Neutrophil (primary cell): ENCODE measurements around the gene PCCB.

Experiments
- H3K27ac ChIP-seq: fragments of 200-600 bp; sonication (generic); 2 replicates; pipeline ENCODE4 v1.5.1; 2016; ENCODE audit warnings: mild to moderate bottlenecking, moderate library complexity
- H3K27me3 ChIP-seq: fragments of 200-600 bp; sonication (generic); 2 replicates; pipeline ENCODE4 v1.6.0; 2016; ENCODE audit warnings: mild to moderate bottlenecking
- H3K36me3 ChIP-seq: fragments of 200-600 bp; sonication (generic); 2 replicates; pipeline ENCODE4 v1.5.1; 2017
- H3K4me1 ChIP-seq, 2 experiments: fragments of 200-600 bp in 1 of 2; sonication (generic) in 1 of 2; 1 replicate in 1 of 2; 2 replicates in 1 of 2; pipeline versions ENCODE4 v1.5.1 to v1.6.1; 2013 to 2016; ENCODE audit warnings: low read depth in 1 of 2, low read length in 1 of 2, mild to moderate bottlenecking in 1 of 2, moderate library complexity in 1 of 2; ENCODE audit not compliant: control insufficient read depth in 1 of 2, insufficient read depth in 1 of 2
- H3K4me3 ChIP-seq, 2 experiments: fragments of 200-600 bp in 1 of 2; sonication (generic) in 1 of 2; 1 replicate in 1 of 2; 2 replicates in 1 of 2; pipeline ENCODE4 v1.5.1; 2013 to 2016; ENCODE audit warnings: low read depth in 1 of 2, low read length in 1 of 2, mild to moderate bottlenecking in 1 of 2, moderate library complexity in 1 of 2
- H3K9me3 ChIP-seq: fragments of 200-600 bp; sonication (generic); 2 replicates; pipeline ENCODE4 v1.5.1; 2016
- CTCF ChIP-seq: fragments of 200-600 bp; sonication (generic); IDR thresholded peaks from 2 replicates; pipeline ENCODE4 v1.5.1; 2016; ENCODE audit warnings: antibody characterized with exemption

The PCCB gene

DNA sequence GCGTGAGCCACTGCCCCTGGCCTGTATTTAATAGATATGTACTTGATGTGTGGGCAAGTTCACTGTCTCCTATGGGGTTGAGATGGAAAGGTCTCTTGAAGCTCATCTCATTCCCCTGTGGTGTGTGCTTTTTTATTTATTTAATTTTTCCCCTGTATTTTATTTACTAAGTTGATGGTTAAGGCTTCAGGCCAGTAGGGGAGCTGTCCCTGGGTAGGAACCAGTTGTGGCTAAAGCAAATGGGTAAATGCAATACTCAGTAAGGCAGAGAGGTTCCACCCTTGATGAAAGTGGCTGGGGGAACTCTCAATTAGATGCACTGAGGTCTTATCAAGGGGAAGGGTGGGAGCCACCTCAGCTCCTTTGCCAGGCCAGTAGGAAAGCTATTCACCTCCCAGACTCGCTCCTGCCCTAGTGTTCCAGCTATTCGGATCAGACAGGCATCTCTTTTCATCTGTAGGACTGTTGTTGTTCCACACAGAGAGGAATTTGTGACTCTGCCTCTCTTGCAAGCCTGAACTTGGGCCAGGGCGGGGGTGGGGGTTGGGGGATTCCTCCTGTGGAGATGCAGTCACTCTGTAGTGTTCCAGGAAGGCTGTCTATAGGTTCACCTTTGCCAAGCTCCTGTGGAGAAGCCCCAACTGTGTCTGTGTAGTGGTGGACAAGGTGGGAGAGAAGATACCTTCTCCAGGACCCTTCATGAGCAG, 26.1 kb downstream of the PCCB start:
- Histone ChIP-seq H3K4me1 (no peaks in the 10 kb centered on the region), H3K36me3 (no peaks in the 10 kb centered on the region), H3K27ac (no peak overlapping the region), H3K9me3 (no peaks in the 10 kb centered on the region), H3K27me3 (no peaks in the 10 kb centered on the region), H3K4me3 (no peak overlapping the region)
- no peak for TF ChIP-seq CTCF

GRCh38 chr3:136277115-136277514, 27.0 kb downstream of the PCCB start:
- H3K9me3 ChIP-seq = no peaks in the 10 kb centered on the region

DNA sequence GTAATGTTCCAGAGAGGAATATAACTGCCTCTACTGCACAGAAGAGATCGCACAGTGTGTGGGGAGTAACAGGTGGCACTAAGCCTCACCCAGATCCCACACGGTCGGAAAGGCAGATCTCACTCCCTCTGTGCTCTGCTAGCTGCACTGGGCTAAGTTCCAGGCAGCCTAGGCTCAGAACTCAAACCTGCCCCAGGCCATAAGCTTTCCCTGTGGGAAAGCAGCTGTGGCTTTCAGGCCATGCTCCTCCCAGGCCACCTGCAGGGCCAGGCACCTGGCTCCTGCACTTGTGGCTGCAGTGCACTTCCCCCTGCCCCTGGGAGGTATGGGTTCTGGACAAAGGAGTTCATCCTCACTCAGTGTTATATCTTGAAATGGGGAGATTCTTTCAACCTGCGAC, 27.5 kb downstream of the PCCB start:
- TF ChIP-seq CTCF = no peak
- H3K36me3 ChIP-seq = no peaks in the 10 kb centered on the region
- no peaks in the 10 kb centered on the region for H3K9me3 ChIP-seq
- no peaks in the 10 kb centered on the region for H3K4me1 ChIP-seq
- no peak overlapping the region for H3K4me3 ChIP-seq
- H3K27me3 ChIP-seq = no peaks in the 10 kb centered on the region
- no peak overlapping the region for H3K27ac ChIP-seq

More at GRCh38 chr3:136277115-136277514, 27.0 kb downstream of the PCCB start:
- no peak for TF ChIP-seq CTCF
- Histone ChIP-seq H3K27ac (no peak overlapping the region), H3K4me3 (no peak overlapping the region), H3K4me1 (no peaks in the 10 kb centered on the region), H3K27me3 (no peaks in the 10 kb centered on the region), H3K36me3 (no peaks in the 10 kb centered on the region)

GRCh38 chr3:136279092-136279491, 29.0 kb downstream of the PCCB start:
- Histone ChIP-seq H3K4me3 (no peak overlapping the region), H3K27ac (no peak overlapping the region), H3K9me3 (no peaks in the 10 kb centered on the region), H3K4me1 (no peaks in the 10 kb centered on the region), H3K27me3 (no peaks in the 10 kb centered on the region), H3K36me3 (no peaks in the 10 kb centered on the region)
- no peak for TF ChIP-seq CTCF

GRCh38 chr3:136280961-136281360, 30.8 kb downstream of the PCCB start:
- Histone ChIP-seq H3K4me1 (no peaks in the 10 kb centered on the region), H3K36me3 (no peaks in the 10 kb centered on the region)

More at GRCh38 chr3:136280961-136281360, 30.8 kb downstream of the PCCB start:
- TF ChIP-seq CTCF = no peak
- no peak overlapping the region for H3K27ac ChIP-seq
- H3K4me3 ChIP-seq = no peak overlapping the region
- H3K27me3 ChIP-seq = no peaks in the 10 kb centered on the region
- no peaks in the 10 kb centered on the region for H3K9me3 ChIP-seq
